ENCODE results near the gene KCND2.
A peak's percentile ranks its signal among the peaks of the same experiment; 100 is the strongest.

Gene KCND2

GRCh38 chr7:120733143-120733542 lies 460.2 kb downstream of the KCND2 start:
- TF ChIP-seq CTCF (IDR thresholded peaks at IDR 0.05), result no peak
- no peak overlapping the region for H3K9ac ChIP-seq
- H3K4me2 ChIP-seq (ENCODE audit: low read length), result no peak overlapping the region
- no peak overlapping the region for H3K4me3 ChIP-seq (ENCODE audit: low read depth, low read length)
- H3K79me2 ChIP-seq, result no peaks in the 10 kb centered on the region
- no peak overlapping the region for H3K27ac ChIP-seq
- no peak overlapping the region for H2AFZ ChIP-seq
- no peaks in the 10 kb centered on the region for H3K36me3 ChIP-seq (ENCODE audit: control insufficient read depth, insufficient read depth, low read length)
- no peaks in the 10 kb centered on the region for H3K9me3 ChIP-seq (ENCODE audit: control insufficient read depth, low read length)
- no peaks in the 10 kb centered on the region for H3K27me3 ChIP-seq (ENCODE audit: control insufficient read depth, insufficient read depth, low read length)
- H3K4me1 ChIP-seq, result no peaks in the 10 kb centered on the region

- H3K4me3 ChIP-seq (ENCODE audit: low read depth, low read length), result no peak overlapping the region
- no peak overlapping the region for H3K9ac ChIP-seq
- H2AFZ ChIP-seq, result no peak overlapping the region
- no peaks in the 10 kb centered on the region for H3K9me3 ChIP-seq (ENCODE audit: control insufficient read depth, low read length)
- no peak overlapping the region for H3K4me2 ChIP-seq (ENCODE audit: low read length)
- H3K36me3 ChIP-seq (ENCODE audit: control insufficient read depth, insufficient read depth, low read length), result no peaks in the 10 kb centered on the region
- H3K27me3 ChIP-seq (ENCODE audit: control insufficient read depth, insufficient read depth, low read length), result no peaks in the 10 kb centered on the region
- no peak for TF ChIP-seq CTCF (IDR thresholded peaks at IDR 0.05)
- H3K4me1 ChIP-seq, result no peaks in the 10 kb centered on the region
- no peaks in the 10 kb centered on the region for H3K79me2 ChIP-seq
- H3K27ac ChIP-seq, result no peak overlapping the region
Observed at GRCh38 chr7:120733835-120734234, 460.9 kb downstream of the KCND2 start.

GRCh38 chr7:120735791-120736190 lies 462.8 kb downstream of the KCND2 start:
- H3K36me3 ChIP-seq (ENCODE audit: control insufficient read depth, insufficient read depth, low read length), result no peaks in the 10 kb centered on the region
- no peaks in the 10 kb centered on the region for H3K9me3 ChIP-seq (ENCODE audit: control insufficient read depth, low read length)
- H3K4me2 ChIP-seq (ENCODE audit: low read length), result no peak overlapping the region

GRCh38 chr7:120738816-120739215 lies 465.8 kb downstream of the KCND2 start:
- H3K79me2 ChIP-seq, result no peaks in the 10 kb centered on the region
- H3K36me3 ChIP-seq (ENCODE audit: control insufficient read depth, insufficient read depth, low read length), result no peaks in the 10 kb centered on the region
- H2AFZ ChIP-seq, result no peak overlapping the region
- no peak overlapping the region for H3K4me2 ChIP-seq (ENCODE audit: low read length)
- no peaks in the 10 kb centered on the region for H3K27me3 ChIP-seq (ENCODE audit: control insufficient read depth, insufficient read depth, low read length)
- H3K4me1 ChIP-seq, result no peaks in the 10 kb centered on the region
- no peak overlapping the region for H3K27ac ChIP-seq
- TF ChIP-seq CTCF (IDR thresholded peaks at IDR 0.05), result no peak
- H3K9me3 ChIP-seq (ENCODE audit: control insufficient read depth, low read length), result no peaks in the 10 kb centered on the region
- H3K4me3 ChIP-seq (ENCODE audit: low read depth, low read length), result no peak overlapping the region
- H3K9ac ChIP-seq, result no peak overlapping the region

More at GRCh38 chr7:120735791-120736190, 462.8 kb downstream of the KCND2 start:
- Histone ChIP-seq H3K79me2 (no peaks in the 10 kb centered on the region), H3K27ac (no peak overlapping the region), H3K4me1 (no peaks in the 10 kb centered on the region), H3K27me3 (ENCODE audit: control insufficient read depth, insufficient read depth, low read length) (no peaks in the 10 kb centered on the region), H3K4me3 (ENCODE audit: low read depth, low read length) (no peak overlapping the region), H3K9ac (no peak overlapping the region), H2AFZ (no peak overlapping the region)
- TF ChIP-seq CTCF (IDR thresholded peaks at IDR 0.05), result no peak

- no peak overlapping the region for H2AFZ ChIP-seq
- no peaks in the 10 kb centered on the region for H3K27me3 ChIP-seq (ENCODE audit: control insufficient read depth, insufficient read depth, low read length)
- no peaks in the 10 kb centered on the region for H3K36me3 ChIP-seq (ENCODE audit: control insufficient read depth, insufficient read depth, low read length)
- no peaks in the 10 kb centered on the region for H3K79me2 ChIP-seq
- no peak overlapping the region for H3K27ac ChIP-seq
- H3K4me1 ChIP-seq, result no peaks in the 10 kb centered on the region
- TF ChIP-seq CTCF (IDR thresholded peaks at IDR 0.05), result no peak
- H3K9ac ChIP-seq, result no peak overlapping the region
- H3K4me3 ChIP-seq (ENCODE audit: low read depth, low read length), result peak overlapping the region; percentile 28
- H3K9me3 ChIP-seq (ENCODE audit: control insufficient read depth, low read length), result no peaks in the 10 kb centered on the region
- no peak overlapping the region for H3K4me2 ChIP-seq (ENCODE audit: low read length)
Observed at GRCh38 chr7:120740348-120740747, 467.4 kb downstream of the KCND2 start.

Data from parathyroid adenoma (tissue), 2 donors.